8988T (cell line): Measurements from ENCODE around the gene ARPP21.

ENCODE experiments used
- DNase-seq: peaks from one replicate; pipeline ENCODE4 v3.0.0; 2011

Gene ARPP21

GRCh38 chr3:35739181-35739809, 100.0 kb downstream of the ARPP21 start:
- no peak for DNase-seq

GRCh38 chr3:35739964-35740527, 100.7 kb downstream of the ARPP21 start:
- DNase-seq: no peak

- no peak for DNase-seq
Observed at GRCh38 chr3:35743218-35743617, 103.9 kb downstream of the ARPP21 start.

- DNase-seq: no peak
Observed at GRCh38 chr3:35744419-35744818, 105.1 kb downstream of the ARPP21 start.

- no peak for DNase-seq
Observed at GRCh38 chr3:35745351-35745750, 106.0 kb downstream of the ARPP21 start.

- DNase-seq: no peak
Observed at GRCh38 chr3:35745802-35746484, 106.6 kb downstream of the ARPP21 start.

- DNase-seq: no peak
Observed at GRCh38 chr3:35746492-35746891, 107.2 kb downstream of the ARPP21 start.

GRCh38 chr3:35748144-35748543, 108.8 kb downstream of the ARPP21 start:
- DNase-seq: no peak

GRCh38 chr3:35751207-35751606, 111.9 kb downstream of the ARPP21 start:
- no peak for DNase-seq

- DNase-seq: no peak
Observed at GRCh38 chr3:35757991-35758757, 118.8 kb downstream of the ARPP21 start.

- no peak for DNase-seq
Observed at GRCh38 chr3:35760146-35760545, 120.8 kb downstream of the ARPP21 start.

GRCh38 chr3:35761311-35761710, 122.0 kb downstream of the ARPP21 start:
- DNase-seq: no peak

GRCh38 chr3:35772381-35773015, 133.2 kb downstream of the ARPP21 start:
- DNase-seq: no peak

- no peak for DNase-seq
Observed at GRCh38 chr3:35773417-35773816, 134.1 kb downstream of the ARPP21 start.

GRCh38 chr3:35776346-35776745, 137.0 kb downstream of the ARPP21 start:
- no peak for DNase-seq

- no peak for DNase-seq
Observed at GRCh38 chr3:35777065-35777464, 137.7 kb downstream of the ARPP21 start.

- no peak for DNase-seq
Observed at GRCh38 chr3:35777563-35778554, 138.5 kb downstream of the ARPP21 start.

GRCh38 chr3:35779611-35780010, 140.3 kb downstream of the ARPP21 start:
- no peak for DNase-seq

- no peak for DNase-seq
Observed at GRCh38 chr3:35780800-35781199, 141.5 kb downstream of the ARPP21 start.

GRCh38 chr3:35781558-35781957, 142.2 kb downstream of the ARPP21 start:
- no peak for DNase-seq

- DNase-seq: no peak
Observed at GRCh38 chr3:35782355-35782754, 143.0 kb downstream of the ARPP21 start.

GRCh38 chr3:35784169-35784568, 144.8 kb downstream of the ARPP21 start:
- no peak for DNase-seq
